HG03095 (cell line): ENCODE measurements around the gene PLCG2.
A peak's percentile ranks its signal among the peaks of the same experiment; 100 is the strongest.
"Not testable (repeated sequence)": the region's sequence is repeated elsewhere in the genome, so short reads cannot be mapped to it uniquely, and the experiment has no call there.

Experiments
- ATAC-seq: cut with Tn5 transposase; IDR thresholded peaks from one replicate; pipeline ENCODE4 v1.9.1; 2021; ENCODE audit warnings: moderate library complexity; ENCODE audit not compliant: unreplicated experiment

PLCG2 gene

GRCh38 chr16:81752876-81753227, 26.2 kb upstream of the PLCG2 start:
- no peak for ATAC-seq

GRCh38 chr16:81754858-81755257, 24.2 kb upstream of the PLCG2 start:
- no peak for ATAC-seq

- no peak for ATAC-seq
Observed at GRCh38 chr16:81755915-81756614, 23.0 kb upstream of the PLCG2 start.

- no peak for ATAC-seq
Observed at GRCh38 chr16:81756615-81757356, 22.3 kb upstream of the PLCG2 start.

- no peak for ATAC-seq
Observed at GRCh38 chr16:81758376-81758775, 20.7 kb upstream of the PLCG2 start.

GRCh38 chr16:81762322-81762721, 16.8 kb upstream of the PLCG2 start:
- not testable (repeated sequence) for ATAC-seq

GRCh38 chr16:81765111-81765919, 13.8 kb upstream of the PLCG2 start:
- ATAC-seq: no peak

- no peak for ATAC-seq
Observed at GRCh38 chr16:81765969-81766368, 13.1 kb upstream of the PLCG2 start.

GRCh38 chr16:81767987-81768592, 11.0 kb upstream of the PLCG2 start:
- no peak for ATAC-seq

GRCh38 chr16:81770008-81770407, 9.1 kb upstream of the PLCG2 start:
- no peak for ATAC-seq

- no peak for ATAC-seq
Observed at GRCh38 chr16:81774348-81774747, 4.7 kb upstream of the PLCG2 start.

GRCh38 chr16:81775570-81775969, 3.5 kb upstream of the PLCG2 start:
- no peak for ATAC-seq

GRCh38 chr16:81778231-81778630, 860 bp upstream of the PLCG2 start:
- no peak for ATAC-seq

GRCh38 chr16:81779536-81780320, 637 bp downstream of the PLCG2 start:
- ATAC-seq: peak; percentile 12

GRCh38 chr16:81780350-81780749, 1.3 kb downstream of the PLCG2 start:
- no peak for ATAC-seq

GRCh38 chr16:81782236-81782635, 3.1 kb downstream of the PLCG2 start:
- no peak for ATAC-seq

GRCh38 chr16:81784072-81784795, 5.1 kb downstream of the PLCG2 start:
- ATAC-seq: no peak

- no peak for ATAC-seq
Observed at GRCh38 chr16:81785138-81785924, 6.2 kb downstream of the PLCG2 start.

GRCh38 chr16:81786321-81786720, 7.2 kb downstream of the PLCG2 start:
- no peak for ATAC-seq
